Stomach (tissue), 9 donors: ENCODE measurements around the gene STX4. TPM values are rescaled to one million over a fixed set of nuclear protein-coding genes. Genes with fewer than 3 reads are reported as not detected.

ENCODE experiments used
- DNase-seq, 2 donors: peaks; one replicate each; pipeline versions ENCODE4 v3.0.0 to v3.0.0-alpha.2; 2013 to 2019
- H3K27ac ChIP-seq, 5 donors: fragments of 200-600 bp in 4 of 5; sonication (generic) in 4 of 5; one replicate each; pipeline ENCODE4 v1.5.1; 2013 to 2019; ENCODE audit warnings: mild to moderate bottlenecking in 1 of 5, moderate library complexity in 1 of 5
- H3K27me3 ChIP-seq, 3 donors: fragments of 200-600 bp; sonication (generic); one replicate each; pipeline ENCODE4 v1.5.1; 2017 to 2019; ENCODE audit warnings: mixed run types in 1 of 3
- H3K36me3 ChIP-seq, 4 donors: fragments of 200-600 bp; sonication (generic); 1 replicate in 3 of 4; 2 replicates in 1 of 4; pipeline ENCODE4 v1.5.1; 2016 to 2019
- H3K4me1 ChIP-seq, 4 donors: fragments of 200-600 bp; sonication (generic); one replicate each; pipeline ENCODE4 v1.5.1; 2016 to 2019
- H3K4me3 ChIP-seq, 4 donors: fragments of 200-600 bp; sonication (generic) in 3 of 4; one replicate each; pipeline ENCODE4 v1.5.1; 2016 to 2019; ENCODE audit warnings: mild to moderate bottlenecking in 1 of 4
- H3K9me3 ChIP-seq, 4 donors: fragments of 200-600 bp; sonication (generic); one replicate each; pipeline ENCODE4 v1.5.1; 2016 to 2019
- CTCF ChIP-seq, 7 experiments: fragments of 450-650 bp in 4 of 7; fragments of 200-600 bp in 3 of 7; sonication (generic) in 3 of 7; IDR thresholded peaks; one replicate each; pipeline ENCODE4 v1.5.1; 2016 to 2019; ENCODE audit warnings: antibody characterized with exemption in 7 of 7, control low read depth in 2 of 7, mild to moderate bottlenecking in 1 of 7
- EP300 ChIP-seq: sonication (generic); formaldehyde crosslinking; IDR thresholded peaks from one replicate; pipeline ENCODE4 v1.6.1; 2017; ENCODE audit warnings: antibody characterized with exemption
- POLR2A ChIP-seq, 4 donors: fragments of 450-650 bp; IDR thresholded peaks; one replicate each; pipeline ENCODE4 v1.6.1; 2016; ENCODE audit warnings: antibody characterized with exemption in 4 of 4, control low read depth in 2 of 4, mild to moderate bottlenecking in 1 of 4, moderate library complexity in 1 of 4
- POLR2AphosphoS5 ChIP-seq, 3 donors: sonication (generic); formaldehyde crosslinking; IDR thresholded peaks; one replicate each; pipeline ENCODE4 v1.6.1; 2016; ENCODE audit warnings: antibody characterized with exemption in 3 of 3
- WGBS, 5 donors: extraction: QIAGEN DNeasy Blood & Tissue Kit in 3 of 5; methylation state at CpG; one replicate each; pipeline versions ENCODE4 v1.1.5 to v1.1.7; 2013 to 2018; 5-methylcytosine and 5-hydroxymethylcytosine counted together
- intact Hi-C: fragments of 100-400 bp; cut with DNase I; formaldehyde crosslinking; loops from one replicate; pipeline ENCODE4 v1.15.1; 2023; ENCODE audit warnings: low total_unique reads
- polyA plus RNA-seq, 3 donors: library from polyadenylated mRNA; stranded (reverse); fragments of 200-250 nt; gene quantifications; one replicate each; pipeline ENCODE4 v1.2.3, GENCODE V29; 2013
- total RNA-seq, 5 donors: library from RNA; depleted of rRNA; stranded (reverse); fragments of >200 nt; gene quantifications; one replicate each; pipeline versions ENCODE4 v1.1.0 to v1.2.3, GENCODE V29; 2014 to 2016
- donor health status: healthy with polysubstance abuse.
- donor health status: Bipolar disorder and iron deficiency.
- donor health status: healthy.

Gene STX4
- total and polyA plus RNA-seq, 8 donors = 13.8 to 254 (median 60.2) TPM

GRCh38 chr16:31088459-31089183 lies 55.3 kb downstream of the STX4 start, which contains the start of gene PRSS53:
TSS of gene PRSS53 (minus strand) at chr16:31088943. CDS start at chr16:31088809, 134 bp downstream.
- no peak within 1 kb of the TSS for H3K27ac ChIP-seq
- no peak for TF ChIP-seq POLR2A (IDR thresholded peaks at IDR 0.05)
- TF ChIP-seq CTCF (IDR thresholded peaks at IDR 0.05) = no peak
- no peak for TF ChIP-seq POLR2AphosphoS5 (IDR thresholded peaks at IDR 0.05)
- no peak for TF ChIP-seq EP300
- intact Hi-C loops = no loop called here
- peaks cover 10 to 81% (median 70%) of the 10 kb centered on the region in 4 donors for H3K36me3 ChIP-seq
- WGBS, 5 donors = 71 to 82% (median 77%) methylated on average over 5 to 15 of the region's 15 CpGs
- DNase-seq = no peak
- peaks cover 7 to 17% (median 12%) of the 10 kb centered on the region in 4 donors for H3K4me1 ChIP-seq
- no peaks in the 10 kb centered on the region for H3K9me3 ChIP-seq
- no peak within 1 kb of the TSS for H3K4me3 ChIP-seq
- no peaks in the 10 kb centered on the region for H3K27me3 ChIP-seq

- H3K4me3 ChIP-seq = no peak overlapping the region
- no peaks in the 10 kb centered on the region for H3K27me3 ChIP-seq
- intact Hi-C loops = no loop called here
- WGBS, 5 donors = 90 to 97% (median 93%) methylated on average over 8 of the region's 8 CpGs
- TF ChIP-seq EP300 (no peak), POLR2AphosphoS5 (IDR thresholded peaks at IDR 0.05) (no peak), CTCF (IDR thresholded peaks at IDR 0.05) (no peak)
- H3K9me3 ChIP-seq = no peaks in the 10 kb centered on the region
- no peak for DNase-seq
- no peak overlapping the region for H3K27ac ChIP-seq
- peaks cover 13 to 22% (median 17%) of the 10 kb centered on the region in 4 donors for H3K4me1 ChIP-seq
- H3K36me3 ChIP-seq = peaks cover 10 to 75% (median 65%) of the 10 kb centered on the region in 4 donors
Measured at GRCh38 chr16:31089199-31089598, 55.8 kb downstream of the STX4 start.

Other genes with a start within 250 kb of the STX4 start
- 10 to 100 TPM; 10.7 to 21.3 (median 18.3) TPM for gene ZNF629, start 246.4 kb upstream of the STX4 start, total RNA-seq
- gene ZNF629, start 246.4 kb upstream of the STX4 start, polyA plus RNA-seq = 1 to 10 TPM; 4.4 to 5.9 (median 4.9) TPM
- gene BCL7C, start 139.5 kb upstream of the STX4 start, total RNA-seq = 10 to 100 TPM; 12.2 to 44.6 (median 21.6) TPM
- 10 to 100 TPM; 39.5 to 58.2 (median 48.4) TPM for gene BCL7C, start 139.5 kb upstream of the STX4 start, polyA plus RNA-seq
- 1 to 10 TPM in 1 of 5 donors, under 1 TPM in 2, not detected in 2; 0.29 to 2.3 (median 0.55) TPM for gene CTF1, start 136.9 kb upstream of the STX4 start, total RNA-seq
- 1 to 10 TPM; 2.1 to 4.5 (median 2.9) TPM for gene CTF1, start 136.9 kb upstream of the STX4 start, polyA plus RNA-seq
- 100 to 1,000 TPM in 1 of 5 donors, 10 to 100 TPM in 1, 1 to 10 TPM in 3; 6.7 to 252 (median 9.7) TPM for gene FBXL19, start 110.0 kb upstream of the STX4 start, total RNA-seq
- gene FBXL19, start 110.0 kb upstream of the STX4 start, polyA plus RNA-seq = 10 to 100 TPM in 1 of 3 donors, 1 to 10 TPM in 2; 5.8 to 12.7 (median 8.2) TPM
- gene ORAI3, start 84.5 kb upstream of the STX4 start, total RNA-seq = 10 to 100 TPM in 2 of 5 donors, 1 to 10 TPM in 2, not detected in 1; 6.7 to 14.0 (median 11.2) TPM
- 10 to 100 TPM in 2 of 3 donors, 1 to 10 TPM in 1; 7.8 to 26.0 (median 10.5) TPM for gene ORAI3, start 84.5 kb upstream of the STX4 start, polyA plus RNA-seq
- gene SETD1A, start 75.8 kb upstream of the STX4 start, total RNA-seq = 10 to 100 TPM in 3 of 5 donors, 1 to 10 TPM in 2; 4.4 to 22.2 (median 19.2) TPM
- 1 to 10 TPM; 5.2 to 7.5 (median 5.9) TPM for gene SETD1A, start 75.8 kb upstream of the STX4 start, polyA plus RNA-seq
- gene HSD3B7, start 48.4 kb upstream of the STX4 start, total RNA-seq = 10 to 100 TPM in 3 of 5 donors, 1 to 10 TPM in 2; 2.9 to 52.7 (median 13.4) TPM
- 10 to 100 TPM in 1 of 3 donors, 1 to 10 TPM in 2; 4.3 to 19.5 (median 7.3) TPM for gene HSD3B7, start 48.4 kb upstream of the STX4 start, polyA plus RNA-seq
- gene STX1B, start 22.9 kb upstream of the STX4 start, total RNA-seq = under 1 TPM in 1 of 5 donors, not detected in 4; 0.55 TPM
- gene STX1B, start 22.9 kb upstream of the STX4 start, polyA plus RNA-seq = under 1 TPM; 0.15 to 1.00 (median 0.78) TPM
- gene ZNF668, start 40.7 kb downstream of the STX4 start, total RNA-seq = 10 to 100 TPM in 3 of 5 donors, 1 to 10 TPM in 1, not detected in 1; 8.6 to 14.2 (median 12.0) TPM
- gene ZNF668, start 40.7 kb downstream of the STX4 start, polyA plus RNA-seq = 1 to 10 TPM; 5.7 to 10.0 (median 6.0) TPM
- gene ZNF646, start 40.9 kb downstream of the STX4 start, total RNA-seq = 10 to 100 TPM in 2 of 5 donors, 1 to 10 TPM in 3; 6.7 to 13.4 (median 9.0) TPM
- 1 to 10 TPM; 2.1 to 5.0 (median 2.6) TPM for gene ZNF646, start 40.9 kb downstream of the STX4 start, polyA plus RNA-seq
- 1 to 10 TPM in 3 of 5 donors, under 1 TPM in 1, not detected in 1; 0.87 to 5.3 (median 1.9) TPM for gene PRSS53, start 55.4 kb downstream of the STX4 start, total RNA-seq
- 1 to 10 TPM in 2 of 3 donors, under 1 TPM in 1; 0.46 to 1.3 (median 1.1) TPM for gene PRSS53, start 55.4 kb downstream of the STX4 start, polyA plus RNA-seq
- 100 to 1,000 TPM in 1 of 5 donors, 10 to 100 TPM in 4; 20.1 to 191 (median 35.0) TPM for gene VKORC1, start 61.2 kb downstream of the STX4 start, total RNA-seq
- 10 to 100 TPM; 53.2 to 90.8 (median 62.9) TPM for gene VKORC1, start 61.2 kb downstream of the STX4 start, polyA plus RNA-seq
- gene BCKDK, start 74.8 kb downstream of the STX4 start, total RNA-seq = 100 to 1,000 TPM in 1 of 5 donors, 10 to 100 TPM in 4; 11.0 to 197 (median 58.3) TPM
- gene BCKDK, start 74.8 kb downstream of the STX4 start, polyA plus RNA-seq = 10 to 100 TPM; 27.4 to 40.9 (median 34.0) TPM
- gene KAT8, start 84.1 kb downstream of the STX4 start, total RNA-seq = 100 to 1,000 TPM in 1 of 5 donors, 10 to 100 TPM in 4; 38.8 to 114 (median 64.9) TPM
- gene KAT8, start 84.1 kb downstream of the STX4 start, polyA plus RNA-seq = 10 to 100 TPM; 45.0 to 51.4 (median 45.8) TPM
- gene PRSS8, start 102.2 kb downstream of the STX4 start, total RNA-seq = 100 to 1,000 TPM in 2 of 5 donors, 10 to 100 TPM in 2, 1 to 10 TPM in 1; 5.8 to 176 (median 70.5) TPM
- gene PRSS8, start 102.2 kb downstream of the STX4 start, polyA plus RNA-seq = 100 to 1,000 TPM in 2 of 3 donors, 10 to 100 TPM in 1; 39.3 to 151 (median 115) TPM
- 10 to 100 TPM in 1 of 5 donors, 1 to 10 TPM in 1, under 1 TPM in 1, not detected in 2; 0.87 to 26.3 (median 2.6) TPM for gene PRSS36, start 116.5 kb downstream of the STX4 start, total RNA-seq
- 1 to 10 TPM; 2.1 to 4.0 (median 2.9) TPM for gene PRSS36, start 116.5 kb downstream of the STX4 start, polyA plus RNA-seq
- gene FUS, start 146.6 kb downstream of the STX4 start, total RNA-seq = 100 to 1,000 TPM in 2 of 5 donors, 10 to 100 TPM in 3; 41.1 to 133 (median 60.3) TPM
- 100 to 1,000 TPM; 130 to 175 (median 135) TPM for gene FUS, start 146.6 kb downstream of the STX4 start, polyA plus RNA-seq
- 100 to 1,000 TPM in 1 of 5 donors, 10 to 100 TPM in 4; 10.5 to 484 (median 29.8) TPM for gene PYCARD, start 169.2 kb downstream of the STX4 start, total RNA-seq
- gene PYCARD, start 169.2 kb downstream of the STX4 start, polyA plus RNA-seq = 10 to 100 TPM; 35.7 to 64.9 (median 49.9) TPM
- gene TRIM72, start 180.6 kb downstream of the STX4 start, total RNA-seq = under 1 TPM in 1 of 5 donors, not detected in 4; under 0.01 TPM
- gene TRIM72, start 180.6 kb downstream of the STX4 start, polyA plus RNA-seq = under 1 TPM in 2 of 3 donors, not detected in 1; 0.10 to 0.15 TPM
- not detected for gene PYDC1, start 183.6 kb downstream of the STX4 start, total RNA-seq
- not detected for gene PYDC1, start 183.6 kb downstream of the STX4 start, polyA plus RNA-seq
- gene ITGAM, start 226.4 kb downstream of the STX4 start, total RNA-seq = 100 to 1,000 TPM in 2 of 5 donors, 1 to 10 TPM in 3; 1.8 to 145 (median 7.2) TPM
- gene ITGAM, start 226.4 kb downstream of the STX4 start, polyA plus RNA-seq = 1 to 10 TPM; 1.2 to 3.8 (median 2.6) TPM